Neural crest cell (in vitro differentiated cells): ENCODE data around the gene APCDD1. TPM values are rescaled to one million over a fixed set of nuclear protein-coding genes. Genes with fewer than 3 reads are reported as not detected.

Source experiments
- DNase-seq: peaks from one replicate; pipeline ENCODE4 v3.0.0; 2021; ENCODE audit warnings: low read depth, mixed read lengths, low spot score
- H3K27ac Mint-ChIP-seq: one replicate; pipeline ENCODE4 v1.8.0; 2021; ENCODE audit warnings: mild to moderate bottlenecking, mixed read lengths; ENCODE audit not compliant: unreplicated experiment
- H3K27me3 Mint-ChIP-seq: 2 replicates; pipeline ENCODE4 v1.8.0; 2021; ENCODE audit warnings: low read depth, mild to moderate bottlenecking, mixed read lengths
- H3K36me3 Mint-ChIP-seq: 2 replicates; pipeline ENCODE4 v1.8.0; 2021; ENCODE audit warnings: low read depth, mild to moderate bottlenecking, mixed read lengths
- H3K4me1 Mint-ChIP-seq: 2 replicates; pipeline ENCODE4 v1.8.0; 2021; ENCODE audit warnings: mixed read lengths
- H3K4me3 Mint-ChIP-seq: one replicate; pipeline ENCODE4 v1.8.0; 2021; ENCODE audit warnings: mild to moderate bottlenecking, mixed read lengths
- H3K9me3 Mint-ChIP-seq: 2 replicates; pipeline ENCODE4 v1.8.0; 2021; ENCODE audit warnings: mixed read lengths
- total RNA-seq: library from RNA; stranded (reverse); gene quantifications from 2 replicates; pipeline ENCODE4 v1.2.1, GENCODE V29; 2021
- TF ChIP-seq, protein P1 (sequence below): fragments of 200-600 bp; sonication (generic); conservative IDR thresholded peaks from 2 replicates; pipeline ENCODE4 v1.5.0; 2021; ENCODE audit warnings: antibody characterized with exemption, mild to moderate bottlenecking

APCDD1 gene
- total RNA-seq, 1 donor from 2014 or later: 51.9 TPM

GRCh38 chr18:10476338-10476791 is 21.9 kb downstream of the APCDD1 start:
- Mint-ChIP-seq H3K4me1 (peaks cover 28% of the 10 kb centered on the region), H3K36me3 (peaks cover 27% of the 10 kb centered on the region), H3K9me3 (no peaks in the 10 kb centered on the region), H3K4me3 (no peak overlapping the region), H3K27ac (no peak overlapping the region), H3K27me3 (no peaks in the 10 kb centered on the region)
- no peak for DNase-seq
- TF ChIP-seq, protein P1, sequence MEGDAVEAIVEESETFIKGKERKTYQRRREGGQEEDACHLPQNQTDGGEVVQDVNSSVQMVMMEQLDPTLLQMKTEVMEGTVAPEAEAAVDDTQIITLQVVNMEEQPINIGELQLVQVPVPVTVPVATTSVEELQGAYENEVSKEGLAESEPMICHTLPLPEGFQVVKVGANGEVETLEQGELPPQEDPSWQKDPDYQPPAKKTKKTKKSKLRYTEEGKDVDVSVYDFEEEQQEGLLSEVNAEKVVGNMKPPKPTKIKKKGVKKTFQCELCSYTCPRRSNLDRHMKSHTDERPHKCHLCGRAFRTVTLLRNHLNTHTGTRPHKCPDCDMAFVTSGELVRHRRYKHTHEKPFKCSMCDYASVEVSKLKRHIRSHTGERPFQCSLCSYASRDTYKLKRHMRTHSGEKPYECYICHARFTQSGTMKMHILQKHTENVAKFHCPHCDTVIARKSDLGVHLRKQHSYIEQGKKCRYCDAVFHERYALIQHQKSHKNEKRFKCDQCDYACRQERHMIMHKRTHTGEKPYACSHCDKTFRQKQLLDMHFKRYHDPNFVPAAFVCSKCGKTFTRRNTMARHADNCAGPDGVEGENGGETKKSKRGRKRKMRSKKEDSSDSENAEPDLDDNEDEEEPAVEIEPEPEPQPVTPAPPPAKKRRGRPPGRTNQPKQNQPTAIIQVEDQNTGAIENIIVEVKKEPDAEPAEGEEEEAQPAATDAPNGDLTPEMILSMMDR: no peak

GRCh38 chr18:10477121-10477862 is 22.9 kb downstream of the APCDD1 start:
- Mint-ChIP-seq H3K4me3 (no peak overlapping the region), H3K9me3 (no peaks in the 10 kb centered on the region), H3K36me3 (peaks cover 27% of the 10 kb centered on the region), H3K27ac (peak overlapping the region; percentile 75), H3K27me3 (no peaks in the 10 kb centered on the region), H3K4me1 (peaks cover 29% of the 10 kb centered on the region)
- TF ChIP-seq, protein P1: no peak
- no peak for DNase-seq

DNA sequence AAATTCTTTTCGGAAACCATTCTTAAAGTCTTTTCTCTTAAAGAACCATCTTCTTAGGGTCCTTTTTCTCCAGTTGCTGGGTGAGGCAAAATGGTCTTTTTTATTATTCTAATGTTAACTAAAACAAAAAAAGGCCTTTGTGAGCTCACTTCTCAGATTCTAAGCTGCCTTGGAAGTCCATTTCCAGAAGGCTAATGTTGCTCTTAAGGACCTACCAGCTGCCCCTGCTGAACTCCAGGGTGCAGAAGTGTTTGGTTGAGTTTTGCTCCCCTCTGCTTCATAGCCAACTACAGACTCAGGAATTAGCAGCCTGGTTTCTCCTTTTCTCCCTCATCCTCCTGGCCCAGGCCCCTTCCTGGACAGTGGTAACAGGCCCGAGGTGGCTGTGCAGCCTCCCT is 23.4 kb downstream of the APCDD1 start:
- peaks cover 27% of the 10 kb centered on the region for H3K36me3 Mint-ChIP-seq
- H3K4me1 Mint-ChIP-seq: peaks cover 29% of the 10 kb centered on the region
- no peaks in the 10 kb centered on the region for H3K27me3 Mint-ChIP-seq
- DNase-seq: no peak
- H3K4me3 Mint-ChIP-seq: no peak overlapping the region
- H3K9me3 Mint-ChIP-seq: no peaks in the 10 kb centered on the region
- no peak overlapping the region for H3K27ac Mint-ChIP-seq
- TF ChIP-seq, protein P1: no peak

DNA sequence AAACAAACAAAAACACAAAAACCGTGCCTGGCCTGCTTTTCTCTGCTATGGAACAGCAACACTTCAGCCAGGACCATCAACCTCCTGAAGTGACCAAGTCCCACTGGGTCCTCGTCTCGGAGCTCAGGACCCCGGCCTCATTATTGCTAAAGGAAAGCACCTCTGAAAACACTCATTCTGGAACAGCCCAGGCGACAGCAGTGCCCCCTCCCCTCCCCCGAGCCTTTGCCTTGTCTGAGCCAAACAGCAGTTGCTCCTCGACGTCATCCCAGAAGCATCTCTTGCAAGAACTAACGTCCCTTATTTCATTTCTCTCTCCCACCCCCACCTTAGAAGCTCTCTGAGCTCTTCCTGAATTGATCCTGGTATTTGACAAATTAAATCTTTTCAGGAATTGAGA is 27.4 kb downstream of the APCDD1 start:
- H3K27me3 Mint-ChIP-seq: no peaks in the 10 kb centered on the region
- H3K4me1 Mint-ChIP-seq: peaks cover 17% of the 10 kb centered on the region
- TF ChIP-seq, protein P1: no peak
- no peak for DNase-seq
- H3K36me3 Mint-ChIP-seq: peaks cover 17% of the 10 kb centered on the region
- H3K4me3 Mint-ChIP-seq: no peak overlapping the region
- H3K9me3 Mint-ChIP-seq: no peaks in the 10 kb centered on the region
- no peak overlapping the region for H3K27ac Mint-ChIP-seq

- Mint-ChIP-seq H3K27ac (no peak overlapping the region), H3K4me1 (peaks cover 10% of the 10 kb centered on the region), H3K9me3 (no peaks in the 10 kb centered on the region), H3K36me3 (peaks cover 11% of the 10 kb centered on the region), H3K4me3 (no peak overlapping the region), H3K27me3 (no peaks in the 10 kb centered on the region)
- TF ChIP-seq, protein P1: no peak
- no peak for DNase-seq
These were observed 28.0 kb downstream of the APCDD1 start for GRCh38 chr18:10482363-10482984.
